IPS DF 4.7 (cell line): ENCODE results near the gene BSCL2.
"Not testable (repeated sequence)": the region's sequence is repeated elsewhere in the genome, so short reads cannot be mapped to it uniquely, and the experiment has no call there.

Experiments used
- DNase-seq: peaks from one replicate; pipeline ENCODE4 v3.0.0-alpha.2; 2013; ENCODE audit warnings: low spot score; ENCODE audit errors: extremely low read depth

BSCL2 gene

GRCh38 chr11:62719302-62719978 is 12.2 kb upstream of the BSCL2 start:
- no peak for DNase-seq

GRCh38 chr11:62716816-62717215 is 9.6 kb upstream of the BSCL2 start:
- no peak for DNase-seq

- no peak for DNase-seq
These were observed 9.0 kb upstream of the BSCL2 start for GRCh38 chr11:62716206-62716605.

GRCh38 chr11:62715150-62716130 is 8.2 kb upstream of the BSCL2 start:
- no peak for DNase-seq

GRCh38 chr11:62713343-62713742 is 6.1 kb upstream of the BSCL2 start:
- no peak for DNase-seq

- no peak for DNase-seq
These were observed 5.6 kb upstream of the BSCL2 start for GRCh38 chr11:62712861-62713260.

- DNase-seq, result no peak
These were observed 5.1 kb upstream of the BSCL2 start for GRCh38 chr11:62712276-62712812.

GRCh38 chr11:62710001-62710345 is 2.7 kb upstream of the BSCL2 start:
- DNase-seq, result no peak

- DNase-seq, result no peak
These were observed 2.2 kb upstream of the BSCL2 start for GRCh38 chr11:62709247-62710000.

GRCh38 chr11:62708793-62709192 is 1.6 kb upstream of the BSCL2 start:
- no peak for DNase-seq

GRCh38 chr11:62708392-62708791 is 1.2 kb upstream of the BSCL2 start:
- DNase-seq, result no peak

GRCh38 chr11:62706850-62707247 is 375 bp downstream of the BSCL2 start:
- DNase-seq, result no peak

GRCh38 chr11:62705880-62706849 is 1.1 kb downstream of the BSCL2 start:
- no peak for DNase-seq

- no peak for DNase-seq
These were observed 1.8 kb downstream of the BSCL2 start for GRCh38 chr11:62705413-62705812.

- not testable (repeated sequence) for DNase-seq
These were observed 3.3 kb downstream of the BSCL2 start for GRCh38 chr11:62703921-62704320.

- no peak for DNase-seq
These were observed 5.0 kb downstream of the BSCL2 start for GRCh38 chr11:62702246-62702645.

- no peak for DNase-seq
These were observed 12.6 kb downstream of the BSCL2 start for GRCh38 chr11:62694455-62695167.

GRCh38 chr11:62693624-62694023 is 13.6 kb downstream of the BSCL2 start:
- DNase-seq, result not testable (repeated sequence)

- DNase-seq, result no peak
These were observed 17.6 kb downstream of the BSCL2 start, which contains the start of gene LRRN4CL for GRCh38 chr11:62689421-62690183. Gene LRRN4CL (minus strand): TSS chr11:62689530. CDS start chr11:62688508, 1,022 bp downstream.
